Erythroblast (primary cell): ENCODE data around the gene FHAD1.

Experiments
- DNase-seq, 2 experiments: peaks; one replicate each; lab custom pipeline; 2025; lab: John Stamatoyannopoulos, UW
- GATA1 ChIP-seq: IDR thresholded peaks from 2 replicates; pipeline ENCODE4 v1.6.1; 2011; ENCODE audit warnings: low read depth, mild to moderate bottlenecking, control low read depth, low read length, moderate library complexity
- POLR2A ChIP-seq: IDR thresholded peaks from 2 replicates; pipeline ENCODE4 v1.6.1; 2011; ENCODE audit warnings: mild to moderate bottlenecking, low read length

The FHAD1 gene

DNA sequence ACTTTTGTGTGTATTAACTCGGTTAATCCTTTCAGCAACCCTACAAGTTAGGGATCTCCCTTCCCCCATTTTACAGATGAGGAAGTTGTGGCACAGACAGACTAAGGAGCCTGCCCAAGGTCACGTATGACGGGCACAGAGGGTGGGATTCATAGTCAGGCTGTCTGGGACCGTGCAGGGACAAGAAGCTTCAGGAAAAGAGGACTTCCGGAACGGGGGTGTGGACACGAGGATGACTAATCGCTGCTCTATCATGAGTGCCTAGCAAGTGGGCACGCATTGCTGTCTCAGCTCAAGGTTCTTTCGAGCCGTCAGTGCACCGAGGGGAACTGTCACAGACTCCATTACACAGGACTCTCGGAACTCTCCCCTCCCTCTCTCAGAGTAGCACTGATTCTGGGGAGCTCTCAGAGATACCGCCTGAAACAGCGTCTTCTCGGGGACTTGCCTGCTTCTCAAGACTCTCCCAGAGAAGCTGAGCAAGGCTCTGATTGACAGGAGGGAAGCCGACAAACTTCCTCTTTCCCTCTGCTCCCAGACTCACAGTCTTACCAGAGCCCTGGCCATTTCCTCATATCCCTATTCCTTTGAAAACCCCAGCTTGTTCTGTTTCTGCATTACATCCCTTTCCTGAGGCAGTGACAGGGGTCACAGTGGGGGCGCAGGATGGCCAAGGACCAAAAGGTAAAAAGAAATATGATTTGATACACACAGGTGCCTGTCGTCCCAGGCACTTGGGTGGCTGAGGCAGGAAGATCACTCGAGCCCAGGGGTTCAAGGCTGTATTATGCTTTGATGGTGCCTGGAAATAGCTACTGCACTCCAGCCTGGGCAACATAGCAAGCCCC is 14.4 kb downstream of the FHAD1 start:
- TF ChIP-seq POLR2A (no peak), GATA1 (no peak)
- no peak for DNase-seq

DNA sequence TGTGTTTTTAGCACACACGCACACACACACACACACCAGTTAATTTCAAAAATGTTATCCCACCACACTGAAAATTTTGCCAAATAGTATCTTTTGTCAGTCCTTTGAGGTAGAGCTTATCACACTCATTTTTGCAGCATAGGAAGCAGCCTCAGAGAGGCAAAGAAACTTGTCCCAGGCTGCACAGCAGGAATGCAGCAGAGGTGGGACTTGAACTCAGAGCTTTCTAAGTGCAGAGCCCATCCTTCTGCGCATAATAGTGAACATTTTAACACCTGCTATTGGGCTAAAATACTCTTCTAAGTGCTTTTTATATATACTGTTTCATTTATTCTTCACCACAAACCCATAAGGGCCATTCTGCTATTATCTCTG is 15.0 kb downstream of the FHAD1 start:
- DNase-seq, result no peak
- TF ChIP-seq POLR2A (no peak), GATA1 (no peak)

DNA sequence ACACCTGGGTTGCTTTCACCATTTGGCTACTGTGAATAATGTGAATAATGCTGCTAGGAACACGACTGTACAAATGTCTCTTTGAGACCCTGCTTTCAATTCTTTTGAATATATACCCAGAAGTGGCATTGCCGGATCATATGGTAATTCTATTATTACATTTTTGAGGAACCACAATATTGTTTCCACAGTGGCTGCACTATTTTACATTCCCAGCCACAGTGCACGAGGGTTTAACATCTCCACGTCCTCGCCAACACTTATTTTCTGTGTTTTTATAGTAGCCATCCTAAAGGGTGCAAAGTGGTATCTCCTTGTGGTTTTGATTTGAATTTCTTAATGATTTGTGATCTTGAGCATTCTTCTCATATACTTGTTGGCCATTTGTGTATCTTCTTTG is 15.7 kb downstream of the FHAD1 start:
- DNase-seq, result no peak
- no peak for TF ChIP-seq POLR2A
- no peak for TF ChIP-seq GATA1

DNA sequence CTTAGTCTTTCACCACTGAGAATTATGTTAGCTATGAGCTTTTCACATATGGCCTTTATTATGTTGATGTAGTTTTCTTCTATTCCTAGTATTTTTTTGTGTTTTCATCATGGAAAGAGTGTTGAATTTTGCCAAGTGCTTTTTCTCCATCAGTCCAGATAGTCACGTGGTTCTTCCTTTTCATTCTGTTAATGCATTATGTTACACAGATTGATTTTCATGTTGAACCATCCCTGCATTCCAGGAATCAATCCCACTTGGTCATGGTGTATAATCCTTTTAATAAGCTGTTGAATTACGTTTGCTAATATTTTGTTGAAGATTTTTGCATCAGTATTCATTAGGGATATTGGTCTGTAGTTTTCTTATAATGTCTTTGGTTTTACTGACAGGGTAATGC is 17.7 kb downstream of the FHAD1 start:
- DNase-seq, result no peak

DNA sequence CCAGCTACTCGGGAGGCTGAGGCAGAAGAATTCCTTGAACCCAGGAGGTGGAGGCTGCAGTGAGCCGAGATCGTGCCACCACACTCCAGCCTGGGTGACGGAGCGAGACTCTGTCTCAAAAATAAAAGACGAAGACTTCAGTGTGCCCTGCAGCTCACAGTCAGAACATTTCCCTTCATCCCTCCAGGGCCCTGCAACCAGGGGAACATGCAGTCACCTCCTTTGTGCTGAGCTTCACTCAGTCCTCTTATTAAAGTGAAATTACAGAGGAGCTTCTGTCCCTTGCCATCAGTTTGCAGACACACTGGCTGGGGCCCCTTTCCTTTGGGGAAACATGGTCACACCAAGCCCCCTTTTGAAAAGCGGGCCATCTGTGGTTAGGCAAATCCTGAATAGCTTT is 24.2 kb downstream of the FHAD1 start:
- TF ChIP-seq GATA1 (no peak), POLR2A (no peak)
- DNase-seq, result no peak

More for the DNA sequence above, 17.7 kb downstream of the FHAD1 start:
- TF ChIP-seq POLR2A, result no peak
- TF ChIP-seq GATA1, result no peak

DNA sequence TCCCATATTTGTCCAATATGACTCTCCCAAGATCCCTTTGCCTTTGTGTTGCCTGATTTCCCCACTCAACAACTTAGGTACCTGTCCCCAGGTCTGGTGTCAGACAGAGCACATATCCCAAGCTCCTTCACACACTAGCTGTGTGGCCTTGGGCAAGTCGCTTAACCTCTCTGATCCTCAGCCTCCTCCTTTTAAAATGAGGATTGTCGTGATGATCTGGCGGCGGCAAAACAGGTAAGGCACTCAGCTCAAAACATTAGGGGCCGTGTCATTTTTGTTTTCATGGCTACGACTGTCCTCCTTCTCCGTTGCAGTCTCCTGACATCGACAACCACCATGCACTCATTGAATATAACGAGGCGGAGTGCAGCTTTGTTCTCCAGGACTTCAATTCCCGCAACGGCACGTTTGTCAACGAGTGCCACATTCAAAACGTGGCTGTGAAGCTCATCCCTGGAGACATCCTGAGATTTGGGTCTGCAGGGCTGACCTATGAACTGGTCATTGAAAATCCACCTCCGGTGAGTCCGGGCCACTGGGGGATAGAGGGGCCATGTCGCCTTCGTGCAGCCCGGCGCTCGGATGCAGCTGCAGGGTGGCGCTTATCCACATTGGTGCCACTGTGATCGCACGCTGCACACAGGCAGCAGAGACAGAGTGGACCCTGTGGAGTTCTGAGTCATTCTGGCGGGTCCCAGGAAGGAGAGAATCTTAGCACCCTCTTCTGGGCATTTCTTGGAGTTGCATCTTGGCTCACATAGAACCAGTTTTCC is 25.2 kb downstream of the FHAD1 start:
- peak; percentile 42 to 51 for DNase-seq

DNA sequence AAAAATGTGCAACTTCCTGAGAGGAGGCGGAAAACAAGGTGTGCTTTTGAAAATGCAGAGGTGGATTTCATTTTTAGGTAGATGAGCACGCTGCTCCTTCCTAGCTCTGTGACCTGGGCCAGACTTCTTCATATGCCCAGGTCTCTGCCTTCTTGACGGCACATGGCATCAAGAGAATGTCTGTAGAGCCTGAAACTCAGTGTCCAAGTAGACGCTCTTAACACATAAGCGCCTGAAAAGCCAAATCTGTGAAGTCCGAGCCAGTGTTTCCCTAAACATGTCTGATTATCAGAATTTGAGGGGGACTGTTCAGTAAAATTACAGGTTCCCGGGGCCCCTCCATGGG is 25.7 kb downstream of the FHAD1 start:
- TF ChIP-seq GATA1 (no peak), POLR2A (no peak)
- no peak for DNase-seq

More for the DNA sequence above, 25.2 kb downstream of the FHAD1 start:
- no peak for TF ChIP-seq POLR2A
- TF ChIP-seq GATA1, result no peak

DNA sequence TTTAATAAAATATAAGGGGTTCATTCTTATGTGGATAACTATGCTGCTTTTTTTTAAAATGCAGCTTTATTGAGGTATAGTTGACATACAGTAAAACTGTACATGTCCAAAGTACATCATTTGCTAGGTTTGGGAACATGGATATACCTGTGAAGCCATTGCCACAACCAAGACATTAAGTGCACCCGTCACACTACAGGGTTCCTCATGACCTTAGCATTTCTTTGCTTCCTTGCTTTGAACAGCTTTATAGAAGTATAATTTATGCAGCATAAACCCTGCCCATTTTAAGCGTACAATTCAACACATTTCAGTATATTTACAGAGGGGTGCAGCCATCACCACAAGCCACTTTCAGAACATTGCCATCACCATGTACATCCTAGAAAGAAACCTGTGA is 26.3 kb downstream of the FHAD1 start:
- no peak for DNase-seq
- TF ChIP-seq GATA1, result no peak

DNA sequence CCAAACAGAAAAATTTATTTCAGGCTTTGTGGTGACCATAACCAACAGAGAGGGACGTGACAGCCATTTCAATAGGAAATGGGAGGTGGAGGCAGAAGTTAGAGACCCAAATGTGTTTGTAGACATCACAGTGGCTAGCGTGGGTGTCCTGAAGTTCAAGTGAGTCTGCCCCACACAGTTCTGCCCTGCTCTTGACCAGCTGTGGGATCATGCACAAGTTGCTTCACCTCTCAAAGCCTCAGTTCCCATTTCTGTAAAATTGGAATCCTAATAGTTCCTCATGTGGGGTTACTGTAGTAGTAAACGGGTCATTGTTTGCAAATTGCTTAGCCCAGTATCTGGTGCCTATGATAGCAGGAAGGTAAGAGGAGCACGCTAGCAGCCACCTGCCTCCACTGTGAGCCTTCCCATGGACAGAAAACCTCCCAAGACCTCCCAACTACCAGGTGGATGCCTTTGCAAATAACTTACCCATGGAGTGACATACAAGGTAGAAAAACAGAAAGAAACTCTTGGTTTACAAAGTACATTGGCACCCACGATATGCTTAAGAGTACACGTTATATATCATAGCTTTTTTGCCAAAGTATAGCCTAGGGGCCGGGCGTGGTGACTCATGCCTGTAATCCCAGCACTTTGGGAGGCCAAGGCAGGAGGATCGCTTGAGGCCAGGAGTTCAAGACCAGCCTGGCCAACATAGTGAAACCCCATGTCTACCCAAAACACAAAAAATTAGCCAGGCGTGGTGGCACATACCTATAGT is 29.1 kb downstream of the FHAD1 start:
- DNase-seq, result no peak
- no peak for TF ChIP-seq GATA1
- no peak for TF ChIP-seq POLR2A

DNA sequence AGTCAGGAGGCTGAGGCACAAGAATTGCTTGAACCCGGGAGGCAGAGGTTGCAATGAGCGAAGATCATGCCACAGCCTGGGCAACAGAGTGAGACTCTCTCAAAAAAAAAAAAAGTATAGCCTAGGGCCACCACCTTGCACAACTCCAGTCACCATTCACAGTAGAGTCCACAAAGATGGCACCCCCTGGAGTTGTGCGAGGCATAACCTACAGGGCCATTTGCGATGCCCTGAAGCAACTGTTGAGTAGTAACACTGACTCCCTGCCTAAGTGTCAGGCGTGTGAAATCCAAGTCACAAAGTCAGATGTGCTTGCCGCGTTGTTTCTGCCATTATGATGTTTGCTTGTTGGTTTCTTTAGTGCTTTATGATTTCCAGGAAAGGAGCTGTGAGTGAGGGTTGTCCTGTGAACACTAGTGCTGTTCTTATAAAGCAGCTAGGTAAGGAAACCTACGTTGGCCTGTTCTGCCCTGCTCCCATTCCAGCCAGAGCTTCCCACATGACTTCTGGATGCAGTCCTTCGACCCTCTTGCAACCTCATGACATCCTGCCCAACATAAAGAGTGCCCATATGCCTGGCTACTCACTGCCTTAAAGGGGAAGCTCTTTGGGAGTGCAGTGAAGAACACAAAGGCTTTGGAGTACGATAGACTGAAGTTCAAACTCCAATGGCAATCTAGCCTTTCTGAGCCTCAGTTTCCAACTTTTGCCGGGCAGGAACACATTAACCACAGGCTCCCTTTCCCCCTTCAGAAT is 29.8 kb downstream of the FHAD1 start:
- TF ChIP-seq POLR2A, result no peak
- TF ChIP-seq GATA1, result no peak
- DNase-seq, result no peak

DNA sequence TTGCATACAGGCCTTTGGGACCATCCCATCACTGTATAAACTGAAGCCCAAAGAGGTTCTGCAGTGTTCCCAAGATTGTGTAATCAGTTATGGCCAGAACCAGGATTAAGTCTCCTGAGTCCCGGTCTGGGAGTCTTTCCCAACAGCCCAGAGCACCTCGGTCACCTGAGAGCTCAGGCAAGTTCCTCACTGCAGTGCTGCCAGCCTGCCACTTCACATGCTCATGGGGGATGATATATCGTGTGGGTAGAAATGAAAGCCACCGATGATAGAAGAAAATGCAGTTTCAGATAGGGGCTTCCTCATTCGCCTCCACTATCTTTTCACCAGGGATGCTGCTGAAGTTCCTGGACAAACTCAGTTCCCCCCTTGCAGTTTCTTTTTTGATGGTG is 30.4 kb downstream of the FHAD1 start:
- TF ChIP-seq POLR2A, result no peak
- no peak for TF ChIP-seq GATA1
- no peak for DNase-seq

DNA sequence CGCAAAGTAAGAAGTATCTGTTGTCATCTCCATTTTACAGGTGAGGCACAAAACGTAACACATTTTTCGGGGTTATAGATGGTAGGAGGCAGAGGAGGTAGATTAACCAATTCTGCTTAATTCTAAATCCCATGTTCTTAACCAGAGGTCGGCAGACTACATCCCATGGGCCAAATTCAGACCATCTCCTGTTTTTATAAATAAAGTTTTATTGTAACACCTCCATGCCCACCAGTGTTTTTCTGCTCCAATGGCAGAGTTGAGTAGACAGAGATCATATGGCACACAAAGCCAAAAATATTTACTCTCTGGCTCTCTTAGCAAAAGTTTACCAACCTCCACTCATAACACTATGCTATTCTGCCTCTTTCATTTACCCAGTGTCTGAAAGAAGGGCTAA is 30.9 kb downstream of the FHAD1 start:
- no peak for DNase-seq
- TF ChIP-seq POLR2A, result no peak
- TF ChIP-seq GATA1, result no peak

DNA sequence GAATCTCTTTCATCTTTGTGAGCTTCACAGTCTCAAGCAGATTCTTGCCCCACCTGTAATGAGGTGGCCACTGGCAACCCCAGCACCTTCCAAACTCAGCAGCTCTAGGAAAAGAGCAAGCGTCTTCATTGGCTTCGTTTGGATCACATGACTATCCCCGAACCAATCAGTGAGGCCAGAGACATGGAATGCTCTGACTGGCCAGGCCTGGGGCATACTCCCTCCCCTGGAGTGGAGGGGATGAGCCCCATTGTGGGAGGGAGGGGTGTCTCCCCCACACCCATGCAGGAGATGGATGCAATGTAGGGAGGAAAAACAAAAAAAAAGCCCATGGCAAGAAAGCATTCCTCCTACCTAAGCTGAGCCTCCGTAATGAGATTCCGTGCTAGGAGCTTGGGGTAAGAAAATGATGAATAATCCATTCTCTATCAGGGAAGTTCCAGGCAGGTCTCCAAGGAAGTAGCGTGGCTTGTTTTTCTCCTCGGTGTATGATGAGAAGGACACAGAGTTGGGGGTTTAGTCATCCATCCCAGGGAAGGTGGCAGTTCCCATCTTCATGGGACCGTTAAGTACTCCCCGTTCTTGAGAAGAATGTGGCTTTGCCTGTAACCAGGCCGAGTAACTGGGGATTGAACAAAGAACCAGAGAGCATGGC is 32.7 kb downstream of the FHAD1 start:
- DNase-seq, result no peak
- TF ChIP-seq POLR2A, result no peak
- no peak for TF ChIP-seq GATA1
